HG03064 (cell line): Measurements from ENCODE around the gene KDM4C.
"Not testable (repeated sequence)": the region's sequence is repeated elsewhere in the genome, so short reads cannot be mapped to it uniquely, and the experiment has no call there.

Experiments
- ATAC-seq: cut with Tn5 transposase; IDR thresholded peaks from one replicate; pipeline ENCODE4 v1.9.1; 2021; ENCODE audit warnings: low read depth; ENCODE audit not compliant: unreplicated experiment

The KDM4C gene

GRCh38 chr9:6763244-6763643 lies 5.5 kb downstream of the KDM4C start:
- ATAC-seq, result no peak

- ATAC-seq, result no peak
These were observed 6.2 kb downstream of the KDM4C start for GRCh38 chr9:6764011-6764410.

GRCh38 chr9:6764523-6764922 lies 6.8 kb downstream of the KDM4C start:
- ATAC-seq, result no peak

GRCh38 chr9:6764950-6765349 lies 7.2 kb downstream of the KDM4C start:
- ATAC-seq, result no peak

GRCh38 chr9:6765396-6765795 lies 7.6 kb downstream of the KDM4C start:
- no peak for ATAC-seq

- no peak for ATAC-seq
These were observed 8.8 kb downstream of the KDM4C start for GRCh38 chr9:6766606-6767005.

- not testable (repeated sequence) for ATAC-seq
These were observed 10.8 kb downstream of the KDM4C start for GRCh38 chr9:6768587-6768986.

GRCh38 chr9:6771722-6772121 lies 13.9 kb downstream of the KDM4C start:
- ATAC-seq, result no peak

GRCh38 chr9:6777213-6777902 lies 19.6 kb downstream of the KDM4C start:
- peak; percentile 54 for ATAC-seq

- no peak for ATAC-seq
These were observed 21.9 kb downstream of the KDM4C start for GRCh38 chr9:6779417-6780241.

GRCh38 chr9:6780690-6781089 lies 22.9 kb downstream of the KDM4C start:
- no peak for ATAC-seq

- ATAC-seq, result no peak
These were observed 23.7 kb downstream of the KDM4C start for GRCh38 chr9:6781476-6781875.

GRCh38 chr9:6782345-6782744 lies 24.6 kb downstream of the KDM4C start:
- ATAC-seq, result no peak

- no peak for ATAC-seq
These were observed 25.2 kb downstream of the KDM4C start for GRCh38 chr9:6782981-6783380.

- no peak for ATAC-seq
These were observed 26.0 kb downstream of the KDM4C start for GRCh38 chr9:6783753-6784152.

GRCh38 chr9:6785682-6786081 lies 27.9 kb downstream of the KDM4C start:
- ATAC-seq, result no peak

- ATAC-seq, result no peak
These were observed 30.0 kb downstream of the KDM4C start for GRCh38 chr9:6787793-6788161.

- ATAC-seq, result no peak
These were observed 30.6 kb downstream of the KDM4C start for GRCh38 chr9:6788162-6789016.

GRCh38 chr9:6789017-6789338 lies 31.2 kb downstream of the KDM4C start:
- not testable (repeated sequence) for ATAC-seq

- ATAC-seq, result no peak
These were observed 33.1 kb downstream of the KDM4C start for GRCh38 chr9:6790866-6791265.

- ATAC-seq, result no peak
These were observed 35.4 kb downstream of the KDM4C start for GRCh38 chr9:6793203-6793602.
